ENCODE results near the gene WDR33. TPM values are rescaled to one million over a fixed set of nuclear protein-coding genes. Genes with fewer than 3 reads are reported as not detected.

Gene WDR33
- total and polyA plus RNA-seq, 9 of the 15 experiments (the other 6 are each of a cell fraction or from before 2014, with no cell fraction given) = 24.2 to 57.4 (median 38.4) TPM

- TF ChIP-seq FOXO4 (CRISPR knock-in tag; IDR thresholded peaks at IDR 0.05) = no peak
Observed at GRCh38 chr2:127737892-127738291, 73.1 kb downstream of the WDR33 start (continued).

DNA sequence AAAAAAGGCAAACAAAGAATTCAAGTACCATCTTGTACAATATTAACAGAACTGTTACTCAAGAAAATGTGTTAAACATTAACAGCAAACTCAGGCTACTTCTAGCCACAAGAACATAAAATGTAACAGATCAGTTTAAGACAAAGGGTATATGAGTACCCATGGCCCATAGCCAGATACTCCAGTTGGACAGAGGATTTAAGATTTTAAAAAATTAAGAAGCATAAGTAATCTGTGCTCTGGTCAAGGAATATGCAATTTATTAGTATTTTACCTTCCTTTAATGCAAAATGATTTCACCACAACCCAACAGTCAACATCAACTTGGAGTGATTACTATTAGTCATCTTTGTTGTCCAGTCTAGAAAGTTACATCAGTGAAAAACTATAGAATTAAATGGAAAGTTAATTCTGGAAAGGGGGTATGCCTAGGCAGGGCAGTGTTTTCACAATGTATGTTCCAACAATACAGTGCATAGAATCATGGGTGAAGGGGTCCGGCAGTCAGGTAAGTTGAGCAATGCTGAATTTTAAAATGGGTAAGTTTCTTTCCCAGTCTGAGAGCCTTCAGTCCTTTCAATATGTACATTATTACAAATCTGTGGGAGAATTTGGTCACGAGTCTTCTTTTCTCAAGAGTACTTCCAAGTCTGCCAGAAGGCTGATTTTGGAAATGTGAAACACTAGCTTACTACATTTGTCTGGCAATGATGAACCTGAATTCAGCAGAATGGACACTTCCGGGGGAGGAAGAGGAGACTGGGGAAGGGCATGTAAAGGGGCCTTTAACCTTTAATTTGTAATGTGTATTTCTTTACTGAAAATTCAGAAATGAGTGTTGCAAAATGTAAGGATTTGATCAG lies 75.2 kb downstream of the WDR33 start:
- in situ Hi-C loops (cut with MboI) (no loop called here), intact Hi-C loops (cut with micrococcal nuclease) (no loop called here)
- ChIA-PET POLR2A (no interaction called here), CTCF (ENCODE audit: low intra/inter-chr PET ratio) (no interaction called here)
- H3K4me1 ChIP-seq (replicated peaks in 1 of 2; ENCODE audit: control insufficient read depth in 2 of 2, insufficient read depth in 2 of 2, low read length in 2 of 2) = no peaks in the 10 kb centered on the region
- WGBS (ENCODE audit: insufficient coverage, low coverage, missing lambda C conversion rate) = 79% methylated on average over 3 of the region's 3 CpGs
- no peak for ATAC-seq
- H3K9ac ChIP-seq (ENCODE audit: insufficient read depth in 1 of 2, low read depth in 2 of 2, low read length in 2 of 2) = no peak overlapping the region
- no peak overlapping the region for H2AFZ ChIP-seq (ENCODE audit: low read depth, low read length)
- no peak overlapping the region for H3K4me3 ChIP-seq
- FAIRE-seq = no peak
- H3K9me3 ChIP-seq (replicated peaks; ENCODE audit: control insufficient read depth, insufficient read depth, low read depth, low read length) = no peaks in the 10 kb centered on the region
- TF ChIP-seq DACH1 (IDR thresholded peaks at IDR 0.05; ENCODE audit: partially characterized antibody) = no peak
- TF ChIP-seq, protein P1, sequence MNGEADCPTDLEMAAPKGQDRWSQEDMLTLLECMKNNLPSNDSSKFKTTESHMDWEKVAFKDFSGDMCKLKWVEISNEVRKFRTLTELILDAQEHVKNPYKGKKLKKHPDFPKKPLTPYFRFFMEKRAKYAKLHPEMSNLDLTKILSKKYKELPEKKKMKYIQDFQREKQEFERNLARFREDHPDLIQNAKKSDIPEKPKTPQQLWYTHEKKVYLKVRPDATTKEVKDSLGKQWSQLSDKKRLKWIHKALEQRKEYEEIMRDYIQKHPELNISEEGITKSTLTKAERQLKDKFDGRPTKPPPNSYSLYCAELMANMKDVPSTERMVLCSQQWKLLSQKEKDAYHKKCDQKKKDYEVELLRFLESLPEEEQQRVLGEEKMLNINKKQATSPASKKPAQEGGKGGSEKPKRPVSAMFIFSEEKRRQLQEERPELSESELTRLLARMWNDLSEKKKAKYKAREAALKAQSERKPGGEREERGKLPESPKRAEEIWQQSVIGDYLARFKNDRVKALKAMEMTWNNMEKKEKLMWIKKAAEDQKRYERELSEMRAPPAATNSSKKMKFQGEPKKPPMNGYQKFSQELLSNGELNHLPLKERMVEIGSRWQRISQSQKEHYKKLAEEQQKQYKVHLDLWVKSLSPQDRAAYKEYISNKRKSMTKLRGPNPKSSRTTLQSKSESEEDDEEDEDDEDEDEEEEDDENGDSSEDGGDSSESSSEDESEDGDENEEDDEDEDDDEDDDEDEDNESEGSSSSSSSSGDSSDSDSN (IDR thresholded peaks at IDR 0.05; ENCODE audit: borderline replicate concordance in 1 of 2, low read depth in 2 of 2, low read length in 2 of 2) = no peak
- TF ChIP-seq HDGF (IDR thresholded peaks at IDR 0.05) = no peak
- no peak for TF ChIP-seq ZNF79 (CRISPR knock-in tag; IDR thresholded peaks at IDR 0.05; ENCODE audit: low read depth)
- TF ChIP-seq ZNF324 (CRISPR knock-in tag; IDR thresholded peaks at IDR 0.05) = no peak
- no peak for TF ChIP-seq ZNF23 (CRISPR knock-in tag; IDR thresholded peaks at IDR 0.05)
- TF ChIP-seq, protein P2, sequence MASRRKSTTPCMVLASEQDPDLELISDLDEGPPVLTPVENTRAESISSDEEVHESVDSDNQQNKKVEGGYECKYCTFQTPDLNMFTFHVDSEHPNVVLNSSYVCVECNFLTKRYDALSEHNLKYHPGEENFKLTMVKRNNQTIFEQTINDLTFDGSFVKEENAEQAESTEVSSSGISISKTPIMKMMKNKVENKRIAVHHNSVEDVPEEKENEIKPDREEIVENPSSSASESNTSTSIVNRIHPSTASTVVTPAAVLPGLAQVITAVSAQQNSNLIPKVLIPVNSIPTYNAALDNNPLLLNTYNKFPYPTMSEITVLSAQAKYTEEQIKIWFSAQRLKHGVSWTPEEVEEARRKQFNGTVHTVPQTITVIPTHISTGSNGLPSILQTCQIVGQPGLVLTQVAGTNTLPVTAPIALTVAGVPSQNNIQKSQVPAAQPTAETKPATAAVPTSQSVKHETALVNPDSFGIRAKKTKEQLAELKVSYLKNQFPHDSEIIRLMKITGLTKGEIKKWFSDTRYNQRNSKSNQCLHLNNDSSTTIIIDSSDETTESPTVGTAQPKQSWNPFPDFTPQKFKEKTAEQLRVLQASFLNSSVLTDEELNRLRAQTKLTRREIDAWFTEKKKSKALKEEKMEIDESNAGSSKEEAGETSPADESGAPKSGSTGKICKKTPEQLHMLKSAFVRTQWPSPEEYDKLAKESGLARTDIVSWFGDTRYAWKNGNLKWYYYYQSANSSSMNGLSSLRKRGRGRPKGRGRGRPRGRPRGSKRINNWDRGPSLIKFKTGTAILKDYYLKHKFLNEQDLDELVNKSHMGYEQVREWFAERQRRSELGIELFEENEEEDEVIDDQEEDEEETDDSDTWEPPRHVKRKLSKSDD (conservative IDR thresholded peaks at IDR 0.05; ENCODE audit: low read length) = no peak
- no peak for DNase-seq (ENCODE audit: extremely low read depth in 1 of 4, low spot score in 3 of 4)
- no peaks in the 10 kb centered on the region for H3K9me1 ChIP-seq (ENCODE audit: control insufficient read depth, insufficient read depth, low read length)
- H3K27ac ChIP-seq (ENCODE audit: extremely low read depth, low read depth, low read length) = no peak overlapping the region
- peaks cover 29% of the 10 kb centered on the region; the same call in 1 of the 3 replicates for H3K36me3 ChIP-seq (ENCODE audit: control insufficient read depth, insufficient read depth, low read length)
- H4K20me1 ChIP-seq (replicated peaks; ENCODE audit: control insufficient read depth, insufficient read depth, low read length) = no peaks in the 10 kb centered on the region
- no peak overlapping the region for H3K4me2 ChIP-seq (ENCODE audit: insufficient read depth, low read length)
- H3K79me2 ChIP-seq (ENCODE audit: control insufficient read depth, insufficient read depth, low read length) = no peaks in the 10 kb centered on the region
- no peaks in the 10 kb centered on the region for H3K27me3 ChIP-seq (ENCODE audit: control insufficient read depth in 2 of 2, insufficient read depth in 2 of 2, low read length in 2 of 2)
- no TSS peak for BruUV-seq (replicated peaks)
